Measurements from ENCODE around the gene CSNK1G1.
"Not testable (repeated sequence)": the region's sequence is repeated elsewhere in the genome, so short reads cannot be mapped to it uniquely, and the experiment has no call there.

Gene CSNK1G1

GRCh38 chr15:64222573-64223366 is 133.2 kb downstream of the CSNK1G1 start:
- Histone ChIP-seq H3K36me3 (ENCODE audit: control insufficient read depth, low read length) (no peaks in the 10 kb centered on the region), H3K9me2 (replicated peaks; ENCODE audit: control insufficient read depth, low read length) (no peaks in the 10 kb centered on the region), H4K20me1 (ENCODE audit: control insufficient read depth, insufficient read depth, low read depth, low read length) (no peaks in the 10 kb centered on the region), H3K4me1 (ENCODE audit: control insufficient read depth, low read length) (no peaks in the 10 kb centered on the region), H3K4me3 (ENCODE audit: low read length) (no peak overlapping the region), H3K27ac (ENCODE audit: low read depth, low read length) (no peak overlapping the region), H3K4me2 (ENCODE audit: low read length) (no peak overlapping the region), H3K9me3 (ENCODE audit: control insufficient read depth, insufficient read depth, low read length) (peaks cover 4% of the 10 kb centered on the region), H3K79me2 (ENCODE audit: control insufficient read depth, low read length) (no peaks in the 10 kb centered on the region), H3F3A (ENCODE audit: control insufficient read depth, insufficient read depth) (no peaks in the 10 kb centered on the region), H3K27me3 (ENCODE audit: control insufficient read depth, low read length) (no peaks in the 10 kb centered on the region)
- no peak for TF ChIP-seq CTCF (IDR thresholded peaks at IDR 0.05; ENCODE audit: low read depth, low read length, poor library complexity, severe bottlenecking)
- TF ChIP-seq EZH2phosphoT487 (IDR thresholded peaks at IDR 0.05; ENCODE audit: borderline replicate concordance, low read length) = no peak

GRCh38 chr15:64221911-64222310 is 134.1 kb downstream of the CSNK1G1 start:
- H3K36me3 ChIP-seq (ENCODE audit: control insufficient read depth, low read length); H3K9me3 ChIP-seq (ENCODE audit: control insufficient read depth, insufficient read depth, low read length); H3K4me2 ChIP-seq (ENCODE audit: low read length); H4K20me1 ChIP-seq (ENCODE audit: control insufficient read depth, insufficient read depth, low read depth, low read length); H3K4me1 ChIP-seq (ENCODE audit: control insufficient read depth, low read length); H3K9me2 ChIP-seq (replicated peaks; ENCODE audit: control insufficient read depth, low read length); H3K4me3 ChIP-seq (ENCODE audit: low read length); H3K27ac ChIP-seq (ENCODE audit: low read depth, low read length); H3F3A ChIP-seq (ENCODE audit: control insufficient read depth, insufficient read depth); H3K79me2 ChIP-seq (ENCODE audit: control insufficient read depth, low read length); H3K27me3 ChIP-seq (ENCODE audit: control insufficient read depth, low read length): not testable (repeated sequence)

- not testable (repeated sequence) for H3K9me3 ChIP-seq (ENCODE audit: control insufficient read depth, insufficient read depth, low read length); H3K27ac ChIP-seq (ENCODE audit: low read depth, low read length); H3K79me2 ChIP-seq (ENCODE audit: control insufficient read depth, low read length); H3K9me2 ChIP-seq (replicated peaks; ENCODE audit: control insufficient read depth, low read length); H3K4me2 ChIP-seq (ENCODE audit: low read length); H3K4me1 ChIP-seq (ENCODE audit: control insufficient read depth, low read length); H3K4me3 ChIP-seq (ENCODE audit: low read length); H3K27me3 ChIP-seq (ENCODE audit: control insufficient read depth, low read length); H3F3A ChIP-seq (ENCODE audit: control insufficient read depth, insufficient read depth); H3K36me3 ChIP-seq (ENCODE audit: control insufficient read depth, low read length); H4K20me1 ChIP-seq (ENCODE audit: control insufficient read depth, insufficient read depth, low read depth, low read length)
Observed at GRCh38 chr15:64217429-64217750, 138.6 kb downstream of the CSNK1G1 start.

- Histone ChIP-seq H3K9me3 (ENCODE audit: control insufficient read depth, insufficient read depth, low read length) (no peaks in the 10 kb centered on the region), H3K9me2 (replicated peaks; ENCODE audit: control insufficient read depth, low read length) (no peaks in the 10 kb centered on the region), H3K27me3 (ENCODE audit: control insufficient read depth, low read length) (no peaks in the 10 kb centered on the region), H3K36me3 (ENCODE audit: control insufficient read depth, low read length) (peaks cover 6% of the 10 kb centered on the region), H3K4me1 (ENCODE audit: control insufficient read depth, low read length) (no peaks in the 10 kb centered on the region), H3K4me2 (ENCODE audit: low read length) (no peak overlapping the region), H3K27ac (ENCODE audit: low read depth, low read length) (no peak overlapping the region), H3F3A (ENCODE audit: control insufficient read depth, insufficient read depth) (no peaks in the 10 kb centered on the region), H3K4me3 (ENCODE audit: low read length) (no peak overlapping the region), H3K79me2 (ENCODE audit: control insufficient read depth, low read length) (no peaks in the 10 kb centered on the region), H4K20me1 (ENCODE audit: control insufficient read depth, insufficient read depth, low read depth, low read length) (no peaks in the 10 kb centered on the region)
- no peak for TF ChIP-seq EZH2phosphoT487 (IDR thresholded peaks at IDR 0.05; ENCODE audit: borderline replicate concordance, low read length)
- TF ChIP-seq CTCF (IDR thresholded peaks at IDR 0.05; ENCODE audit: low read depth, low read length, poor library complexity, severe bottlenecking) = no peak
Observed at GRCh38 chr15:64216730-64217428, 139.1 kb downstream of the CSNK1G1 start.
